Measurements from ENCODE around the gene TBX18.

GRCh38 chr6:84728602-84729001 lies 35.8 kb downstream of the TBX18 start:
- TF ChIP-seq TAF1 (conservative IDR thresholded peaks at IDR 0.05) (no peak), RAD21 (IDR thresholded peaks at IDR 0.05) (peak; percentile 78 to 79), FOXA1 (IDR thresholded peaks at IDR 0.05) (no peak), MAX (IDR thresholded peaks at IDR 0.05) (no peak), JUND (IDR thresholded peaks at IDR 0.05) (no peak), YY1 (IDR thresholded peaks at IDR 0.05) (no peak), SP1 (IDR thresholded peaks at IDR 0.05) (no peak), REST (IDR thresholded peaks at IDR 0.05) (no peak), GABPA (IDR thresholded peaks at IDR 0.05 in 1 of 2, conservative IDR thresholded peaks at IDR 0.05 in 1 of 2) (no peak), EGR1 (IDR thresholded peaks at IDR 0.05; ENCODE audit: low read depth in 2 of 2) (no peak)
- TF ChIP-seq, protein P1, sequence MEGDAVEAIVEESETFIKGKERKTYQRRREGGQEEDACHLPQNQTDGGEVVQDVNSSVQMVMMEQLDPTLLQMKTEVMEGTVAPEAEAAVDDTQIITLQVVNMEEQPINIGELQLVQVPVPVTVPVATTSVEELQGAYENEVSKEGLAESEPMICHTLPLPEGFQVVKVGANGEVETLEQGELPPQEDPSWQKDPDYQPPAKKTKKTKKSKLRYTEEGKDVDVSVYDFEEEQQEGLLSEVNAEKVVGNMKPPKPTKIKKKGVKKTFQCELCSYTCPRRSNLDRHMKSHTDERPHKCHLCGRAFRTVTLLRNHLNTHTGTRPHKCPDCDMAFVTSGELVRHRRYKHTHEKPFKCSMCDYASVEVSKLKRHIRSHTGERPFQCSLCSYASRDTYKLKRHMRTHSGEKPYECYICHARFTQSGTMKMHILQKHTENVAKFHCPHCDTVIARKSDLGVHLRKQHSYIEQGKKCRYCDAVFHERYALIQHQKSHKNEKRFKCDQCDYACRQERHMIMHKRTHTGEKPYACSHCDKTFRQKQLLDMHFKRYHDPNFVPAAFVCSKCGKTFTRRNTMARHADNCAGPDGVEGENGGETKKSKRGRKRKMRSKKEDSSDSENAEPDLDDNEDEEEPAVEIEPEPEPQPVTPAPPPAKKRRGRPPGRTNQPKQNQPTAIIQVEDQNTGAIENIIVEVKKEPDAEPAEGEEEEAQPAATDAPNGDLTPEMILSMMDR (IDR thresholded peaks at IDR 0.05; ENCODE audit: low read depth, low read length, missing input control), result peak; percentile 63
